ENCODE measurements around the gene PITPNM1.

PITPNM1 gene

GRCh38 chr11:67450796-67451657, 54.1 kb downstream of the PITPNM1 start:
- DNase-seq (ENCODE audit: low spot score) (no peak), ATAC-seq (ENCODE audit: low read depth) (no peak)
- H3K9me3 ChIP-seq (ENCODE audit: severe bottlenecking): no peaks in the 10 kb centered on the region
- no peak overlapping the region for H3K4me3 ChIP-seq (ENCODE audit: severe bottlenecking)
- H3K4me1 ChIP-seq (ENCODE audit: insufficient read depth, poor library complexity, severe bottlenecking): no peaks in the 10 kb centered on the region
- H3K27ac ChIP-seq (ENCODE audit: poor library complexity, severe bottlenecking): no peak overlapping the region
- H3K36me3 ChIP-seq (ENCODE audit: low read depth): no peaks in the 10 kb centered on the region
- H3K27me3 ChIP-seq (ENCODE audit: insufficient read depth, poor library complexity, severe bottlenecking): no peaks in the 10 kb centered on the region
- no peak for TF ChIP-seq CTCF (IDR thresholded peaks at IDR 0.05; ENCODE audit: poor library complexity, severe bottlenecking)

- DNase-seq (ENCODE audit: low spot score): no peak
- Histone ChIP-seq H3K9me3 (ENCODE audit: severe bottlenecking) (no peaks in the 10 kb centered on the region), H3K27me3 (ENCODE audit: insufficient read depth, poor library complexity, severe bottlenecking) (no peaks in the 10 kb centered on the region), H3K36me3 (ENCODE audit: low read depth) (no peaks in the 10 kb centered on the region), H3K4me3 (ENCODE audit: severe bottlenecking) (no peak overlapping the region), H3K27ac (ENCODE audit: poor library complexity, severe bottlenecking) (no peak overlapping the region), H3K4me1 (ENCODE audit: insufficient read depth, poor library complexity, severe bottlenecking) (no peaks in the 10 kb centered on the region)
- no peak for TF ChIP-seq CTCF (IDR thresholded peaks at IDR 0.05; ENCODE audit: poor library complexity, severe bottlenecking)
- ATAC-seq (ENCODE audit: low read depth): no peak
Observed at GRCh38 chr11:67449116-67449844, 55.9 kb downstream of the PITPNM1 start.

- no peak for TF ChIP-seq CTCF (IDR thresholded peaks at IDR 0.05; ENCODE audit: poor library complexity, severe bottlenecking)
- ATAC-seq (ENCODE audit: low read depth): no peak
- Histone ChIP-seq H3K36me3 (ENCODE audit: low read depth) (no peaks in the 10 kb centered on the region), H3K27me3 (ENCODE audit: insufficient read depth, poor library complexity, severe bottlenecking) (no peaks in the 10 kb centered on the region), H3K4me3 (ENCODE audit: severe bottlenecking) (no peak overlapping the region), H3K27ac (ENCODE audit: poor library complexity, severe bottlenecking) (no peak overlapping the region), H3K4me1 (ENCODE audit: insufficient read depth, poor library complexity, severe bottlenecking) (no peaks in the 10 kb centered on the region), H3K9me3 (ENCODE audit: severe bottlenecking) (no peaks in the 10 kb centered on the region)
- no peak for DNase-seq (ENCODE audit: low spot score)
Observed at GRCh38 chr11:67448220-67448609, 56.9 kb downstream of the PITPNM1 start.

GRCh38 chr11:67445515-67445914, 59.6 kb downstream of the PITPNM1 start:
- Histone ChIP-seq H3K36me3 (ENCODE audit: low read depth) (peaks cover 11% of the 10 kb centered on the region), H3K27me3 (ENCODE audit: insufficient read depth, poor library complexity, severe bottlenecking) (no peaks in the 10 kb centered on the region), H3K4me3 (ENCODE audit: severe bottlenecking) (no peak overlapping the region), H3K4me1 (ENCODE audit: insufficient read depth, poor library complexity, severe bottlenecking) (no peaks in the 10 kb centered on the region), H3K9me3 (ENCODE audit: severe bottlenecking) (no peaks in the 10 kb centered on the region), H3K27ac (ENCODE audit: poor library complexity, severe bottlenecking) (no peak overlapping the region)
- TF ChIP-seq CTCF (IDR thresholded peaks at IDR 0.05; ENCODE audit: poor library complexity, severe bottlenecking): no peak
- no peak for DNase-seq (ENCODE audit: low spot score)
- ATAC-seq (ENCODE audit: low read depth): no peak

All from RWPE2 (cell line).